DMS79 (cell line): Measurements from ENCODE around the gene PLXNA4.

Experiments
- DNase-seq: peaks from one replicate; lab custom pipeline; 2025; lab: John Stamatoyannopoulos, UW

Gene PLXNA4

GRCh38 chr7:132353936-132354335 lies 222.3 kb downstream of the PLXNA4 start:
- no peak for DNase-seq

GRCh38 chr7:132352800-132353199 lies 223.5 kb downstream of the PLXNA4 start:
- no peak for DNase-seq

- no peak for DNase-seq
Observed at GRCh38 chr7:132351954-132352499, 224.2 kb downstream of the PLXNA4 start.

- no peak for DNase-seq
Observed at GRCh38 chr7:132350741-132351140, 225.5 kb downstream of the PLXNA4 start.

GRCh38 chr7:132349075-132349474 lies 227.2 kb downstream of the PLXNA4 start:
- no peak for DNase-seq

- no peak for DNase-seq
Observed at GRCh38 chr7:132348341-132348740, 227.9 kb downstream of the PLXNA4 start.

- DNase-seq = no peak
Observed at GRCh38 chr7:132347858-132348257, 228.4 kb downstream of the PLXNA4 start.

- peak; percentile 28 for DNase-seq
Observed at GRCh38 chr7:132347123-132347522, 229.1 kb downstream of the PLXNA4 start.

- DNase-seq = no peak
Observed at GRCh38 chr7:132345543-132346129, 230.6 kb downstream of the PLXNA4 start.

GRCh38 chr7:132345030-132345429 lies 231.2 kb downstream of the PLXNA4 start:
- no peak for DNase-seq

GRCh38 chr7:132343199-132343598 lies 233.1 kb downstream of the PLXNA4 start:
- DNase-seq = no peak

GRCh38 chr7:132337450-132338080 lies 238.7 kb downstream of the PLXNA4 start:
- DNase-seq = no peak

GRCh38 chr7:132336797-132337196 lies 239.5 kb downstream of the PLXNA4 start:
- DNase-seq = no peak

GRCh38 chr7:132333301-132333700 lies 243.0 kb downstream of the PLXNA4 start:
- no peak for DNase-seq

- DNase-seq = no peak
Observed at GRCh38 chr7:132328760-132329159, 247.5 kb downstream of the PLXNA4 start.

GRCh38 chr7:132328047-132328620 lies 248.1 kb downstream of the PLXNA4 start:
- no peak for DNase-seq

- DNase-seq = no peak
Observed at GRCh38 chr7:132326878-132327589, 249.2 kb downstream of the PLXNA4 start.

- DNase-seq = no peak
Observed at GRCh38 chr7:132322970-132323369, 253.3 kb downstream of the PLXNA4 start.

GRCh38 chr7:132321387-132321786 lies 254.9 kb downstream of the PLXNA4 start:
- DNase-seq = no peak

GRCh38 chr7:132319481-132319880 lies 256.8 kb downstream of the PLXNA4 start:
- no peak for DNase-seq

- DNase-seq = peak; percentile 58
Observed at GRCh38 chr7:132318352-132319318, 257.6 kb downstream of the PLXNA4 start.
